MM.1S (cell line): ENCODE results near the gene DSE.

Source experiments
- DNase-seq: peaks from one replicate; pipeline ENCODE4 v3.0.0-alpha.2; 2015
- H2AFZ ChIP-seq: fragments of 300-600 bp; sonication (generic); 2 replicates; pipeline ENCODE4 v1.6.0; 2016; ENCODE audit warnings: antibody characterized with exemption, low read length
- H3F3A ChIP-seq: fragments of 300-600 bp; sonication (generic); 2 replicates; pipeline ENCODE4 v1.6.1; 2016; ENCODE audit warnings: mild to moderate bottlenecking, antibody characterized with exemption, low read length, moderate library complexity, mixed read lengths; ENCODE audit not compliant: insufficient read depth
- H3K27ac ChIP-seq: fragments of 300-600 bp; sonication (generic); 2 replicates; pipeline ENCODE4 v1.5.1; 2016; ENCODE audit warnings: mild to moderate bottlenecking, low read length
- H3K27me3 ChIP-seq: fragments of 300-600 bp; sonication (generic); replicated peaks from 2 replicates; pipeline ENCODE4 v1.6.0; 2016; ENCODE audit warnings: low read length; ENCODE audit not compliant: insufficient read depth
- H3K36me3 ChIP-seq: fragments of 300-600 bp; sonication (generic); replicated peaks from 2 replicates; pipeline ENCODE4 v1.6.1; 2016; ENCODE audit warnings: mild to moderate bottlenecking, low read length, mixed read lengths; ENCODE audit not compliant: insufficient read depth
- H3K4me1 ChIP-seq: fragments of 300-600 bp; sonication (generic); 2 replicates; pipeline ENCODE4 v1.6.1; 2016; ENCODE audit warnings: low read length, mixed read lengths
- H3K4me2 ChIP-seq: fragments of 300-600 bp; sonication (generic); 2 replicates; pipeline ENCODE4 v1.6.0; 2016; ENCODE audit warnings: low read depth, low read length
- H3K4me3 ChIP-seq: fragments of 300-600 bp; sonication (generic); 2 replicates; pipeline ENCODE4 v1.5.1; 2016; ENCODE audit warnings: low read length, mixed read lengths
- H3K79me2 ChIP-seq: fragments of 300-600 bp; sonication (generic); 2 replicates; pipeline ENCODE4 v1.6.1; 2016; ENCODE audit warnings: mixed run types, low read length, mixed read lengths
- H3K9ac ChIP-seq: fragments of 300-600 bp; sonication (generic); 2 replicates; pipeline ENCODE4 v1.6.1; 2016; ENCODE audit warnings: low read length, mixed read lengths
- H3K9me2 ChIP-seq: fragments of 300-600 bp; sonication (generic); replicated peaks from 2 replicates; pipeline ENCODE4 v1.6.1; 2016; ENCODE audit warnings: mild to moderate bottlenecking, low read length, mixed read lengths; ENCODE audit not compliant: insufficient read depth
- H3K9me3 ChIP-seq: fragments of 300-600 bp; sonication (generic); replicated peaks from 2 replicates; pipeline ENCODE4 v1.6.1; 2016; ENCODE audit warnings: mild to moderate bottlenecking, low read length, mixed read lengths; ENCODE audit not compliant: insufficient read depth
- H4K20me1 ChIP-seq: fragments of 300-600 bp; sonication (generic); 2 replicates; pipeline ENCODE4 v1.6.1; 2016; ENCODE audit warnings: mild to moderate bottlenecking, low read length, moderate library complexity, mixed read lengths; ENCODE audit not compliant: insufficient read depth
- EZH2 ChIP-seq: fragments of 300-600 bp; sonication (generic); optimal IDR thresholded peaks from 2 replicates; pipeline ENCODE3; 2017; ENCODE audit warnings: low read depth, mild to moderate bottlenecking, antibody characterized with exemption, low read length, mixed read lengths
- EZH2phosphoT487 ChIP-seq: fragments of 300-600 bp; sonication (generic); IDR thresholded peaks from 2 replicates; pipeline ENCODE4 v1.6.1; 2018; ENCODE audit warnings: antibody characterized with exemption, low read length
- TF ChIP-seq, protein P1 (sequence below): fragments of 300-600 bp; sonication (generic); IDR thresholded peaks from 2 replicates; pipeline ENCODE4 v1.5.1; 2016; ENCODE audit warnings: antibody characterized with exemption, low read length, mixed read lengths

Gene DSE

DNA sequence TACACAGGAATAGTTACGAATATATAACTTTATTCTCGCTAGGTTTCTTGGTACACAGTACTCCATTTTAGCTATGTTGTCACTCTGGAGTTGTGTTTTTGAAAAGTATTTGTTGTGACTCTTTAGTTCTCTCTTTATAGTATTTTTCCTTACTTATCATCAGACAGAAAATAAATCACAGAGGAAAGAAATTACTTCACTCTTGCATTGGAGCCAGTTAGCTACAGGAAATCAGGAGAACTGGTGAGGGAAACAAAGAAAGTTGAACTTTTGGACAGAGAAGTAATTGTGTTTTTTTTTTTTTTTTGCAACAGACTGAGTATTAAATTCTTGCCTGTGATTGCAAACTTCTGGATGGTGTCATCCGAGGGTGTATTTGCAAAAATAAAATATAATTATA lies 33.9 kb downstream of the DSE start:
- H2AFZ ChIP-seq: no peak overlapping the region
- H3K9me2 ChIP-seq: no peaks in the 10 kb centered on the region
- H3K4me3 ChIP-seq: no peak overlapping the region
- peaks cover 22% of the 10 kb centered on the region for H3K4me1 ChIP-seq
- no peak overlapping the region for H3K9ac ChIP-seq
- peaks cover 19% of the 10 kb centered on the region for H3F3A ChIP-seq
- no peak for DNase-seq
- peak overlapping the region; percentile 65 for H3K4me2 ChIP-seq
- no peaks in the 10 kb centered on the region for H3K27me3 ChIP-seq
- peak overlapping the region; percentile 70; the same call in 1 of the 2 replicates for H3K27ac ChIP-seq
- H3K79me2 ChIP-seq: no peaks in the 10 kb centered on the region
- TF ChIP-seq, protein P1, sequence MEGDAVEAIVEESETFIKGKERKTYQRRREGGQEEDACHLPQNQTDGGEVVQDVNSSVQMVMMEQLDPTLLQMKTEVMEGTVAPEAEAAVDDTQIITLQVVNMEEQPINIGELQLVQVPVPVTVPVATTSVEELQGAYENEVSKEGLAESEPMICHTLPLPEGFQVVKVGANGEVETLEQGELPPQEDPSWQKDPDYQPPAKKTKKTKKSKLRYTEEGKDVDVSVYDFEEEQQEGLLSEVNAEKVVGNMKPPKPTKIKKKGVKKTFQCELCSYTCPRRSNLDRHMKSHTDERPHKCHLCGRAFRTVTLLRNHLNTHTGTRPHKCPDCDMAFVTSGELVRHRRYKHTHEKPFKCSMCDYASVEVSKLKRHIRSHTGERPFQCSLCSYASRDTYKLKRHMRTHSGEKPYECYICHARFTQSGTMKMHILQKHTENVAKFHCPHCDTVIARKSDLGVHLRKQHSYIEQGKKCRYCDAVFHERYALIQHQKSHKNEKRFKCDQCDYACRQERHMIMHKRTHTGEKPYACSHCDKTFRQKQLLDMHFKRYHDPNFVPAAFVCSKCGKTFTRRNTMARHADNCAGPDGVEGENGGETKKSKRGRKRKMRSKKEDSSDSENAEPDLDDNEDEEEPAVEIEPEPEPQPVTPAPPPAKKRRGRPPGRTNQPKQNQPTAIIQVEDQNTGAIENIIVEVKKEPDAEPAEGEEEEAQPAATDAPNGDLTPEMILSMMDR: no peak
- TF ChIP-seq EZH2phosphoT487: no peak
- no peak for TF ChIP-seq EZH2
- no peaks in the 10 kb centered on the region for H4K20me1 ChIP-seq
- H3K36me3 ChIP-seq: no peaks in the 10 kb centered on the region
- H3K9me3 ChIP-seq: no peaks in the 10 kb centered on the region

DNA sequence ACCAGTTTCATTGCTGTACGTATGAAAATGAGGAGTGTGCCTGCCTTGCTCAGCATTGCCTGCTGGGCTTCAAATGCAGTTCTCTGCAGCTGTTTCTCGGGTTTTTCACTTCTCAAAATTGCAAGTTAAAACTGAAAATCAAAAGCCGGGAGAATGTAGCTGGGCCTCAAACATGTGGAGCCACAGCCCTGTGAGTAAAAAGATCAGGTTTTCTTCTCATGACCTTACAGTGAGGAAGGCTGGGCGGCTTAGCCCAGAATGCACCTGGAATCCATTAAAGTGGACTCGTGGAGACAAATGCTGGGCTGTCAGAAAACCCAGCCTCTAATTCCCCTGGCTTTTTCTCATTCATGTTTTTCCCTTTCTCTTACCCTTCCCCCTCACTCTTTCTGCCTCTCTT lies 34.4 kb downstream of the DSE start:
- peak overlapping the region; percentile 71 for H2AFZ ChIP-seq
- peak overlapping the region; percentile 84 for H3K4me2 ChIP-seq
- peak; percentile 87 for DNase-seq
- H3K36me3 ChIP-seq: no peaks in the 10 kb centered on the region
- H3K27ac ChIP-seq: peak overlapping the region; percentile 70; the same call in 1 of the 2 replicates
- peaks cover 26% of the 10 kb centered on the region for H3K4me1 ChIP-seq
- peak overlapping the region; percentile 39; the same call in 1 of the 2 replicates for H3K4me3 ChIP-seq
- H4K20me1 ChIP-seq: no peaks in the 10 kb centered on the region
- H3K9me2 ChIP-seq: no peaks in the 10 kb centered on the region
- no peaks in the 10 kb centered on the region for H3K9me3 ChIP-seq
- H3K27me3 ChIP-seq: no peaks in the 10 kb centered on the region
- H3F3A ChIP-seq: peaks cover 21% of the 10 kb centered on the region
- H3K79me2 ChIP-seq: no peaks in the 10 kb centered on the region
- peak overlapping the region; percentile 28; the same call in 1 of the 2 replicates for H3K9ac ChIP-seq
- TF ChIP-seq EZH2phosphoT487: no peak
- TF ChIP-seq EZH2: no peak
- TF ChIP-seq, protein P1: no peak

DNA sequence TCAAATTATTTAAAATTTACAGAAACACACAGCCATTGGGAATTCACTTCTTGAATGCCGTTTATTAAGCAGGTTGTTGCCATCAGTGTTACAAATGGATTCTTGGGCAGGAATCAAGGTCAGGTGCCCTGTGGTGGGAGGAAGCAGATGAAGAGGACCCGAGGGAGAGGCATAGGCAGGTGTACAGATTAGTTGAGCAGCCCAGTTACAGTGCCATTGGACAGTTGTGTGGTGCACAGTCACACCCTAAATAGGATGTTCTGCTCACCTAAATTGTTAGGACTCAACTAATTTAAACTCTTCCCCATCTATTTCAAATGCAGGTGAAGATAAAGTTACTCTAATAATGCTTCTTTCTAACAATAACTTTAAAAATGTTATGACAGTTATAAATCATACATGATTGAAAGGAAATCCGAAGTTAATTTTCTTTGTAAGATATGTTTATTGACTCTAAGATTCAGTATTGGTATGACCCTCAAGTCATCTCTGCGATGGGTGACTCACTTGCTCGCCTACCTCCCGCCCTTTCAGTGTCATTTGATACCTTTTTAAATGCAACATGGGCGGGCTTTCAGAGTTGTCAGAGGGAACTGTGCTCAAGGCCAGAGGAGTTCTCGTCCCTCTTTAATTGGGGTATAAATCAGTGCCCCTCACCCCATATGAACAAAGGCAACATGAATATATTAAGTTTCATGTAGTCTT lies 35.1 kb downstream of the DSE start:
- H3K9me2 ChIP-seq: no peaks in the 10 kb centered on the region
- no peaks in the 10 kb centered on the region for H3K27me3 ChIP-seq
- H3K36me3 ChIP-seq: no peaks in the 10 kb centered on the region
- no peak for TF ChIP-seq EZH2phosphoT487
- H3K4me1 ChIP-seq: peaks cover 27% of the 10 kb centered on the region
- H3K27ac ChIP-seq: peak overlapping the region; percentile 70
- no peak for DNase-seq
- H3K9me3 ChIP-seq: no peaks in the 10 kb centered on the region
- peak overlapping the region; percentile 71 for H2AFZ ChIP-seq
- no peaks in the 10 kb centered on the region for H3K79me2 ChIP-seq
- peak overlapping the region; percentile 39; the same call in 1 of the 2 replicates for H3K4me3 ChIP-seq
- peak overlapping the region; percentile 84 for H3K4me2 ChIP-seq
- H3F3A ChIP-seq: peaks cover 23% of the 10 kb centered on the region
- no peaks in the 10 kb centered on the region for H4K20me1 ChIP-seq
- H3K9ac ChIP-seq: peak overlapping the region; percentile 28; the same call in 1 of the 2 replicates

DNA sequence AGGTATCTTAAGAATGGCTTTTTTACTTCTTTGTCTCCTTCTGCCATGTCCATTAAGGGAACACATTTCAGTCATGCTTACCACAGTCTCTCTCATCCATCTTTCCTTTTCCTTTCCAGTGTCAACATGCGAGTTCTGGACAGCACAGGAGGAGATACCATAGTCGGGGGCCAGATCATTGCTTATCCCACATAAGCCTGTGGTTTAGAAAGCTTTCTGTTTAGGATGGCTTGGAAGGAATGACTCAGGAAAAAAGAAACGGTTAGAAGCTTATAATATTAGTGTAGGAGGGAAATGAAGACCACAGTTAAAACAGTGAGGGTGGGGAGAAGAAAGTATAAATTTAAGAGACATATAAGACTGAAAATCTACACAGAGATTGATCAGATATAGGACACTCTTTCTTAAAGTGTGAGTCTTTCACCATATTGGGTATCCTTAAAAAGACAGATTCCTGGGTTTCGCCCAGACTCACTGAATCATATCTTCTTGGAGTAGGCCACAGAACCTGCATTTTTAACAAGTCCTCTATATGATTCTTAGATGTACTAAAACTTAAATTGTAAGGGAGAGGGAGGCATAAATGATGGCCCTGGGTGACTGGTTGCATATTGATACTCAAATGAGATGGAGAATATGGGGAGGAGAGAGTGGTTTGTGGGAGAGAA lies 36.1 kb downstream of the DSE start:
- H3K79me2 ChIP-seq: no peaks in the 10 kb centered on the region
- no peaks in the 10 kb centered on the region for H3K9me3 ChIP-seq
- H3K4me3 ChIP-seq: no peak overlapping the region
- H3F3A ChIP-seq: peaks cover 23% of the 10 kb centered on the region
- no peak overlapping the region for H2AFZ ChIP-seq
- H3K36me3 ChIP-seq: no peaks in the 10 kb centered on the region
- DNase-seq: no peak
- H3K4me2 ChIP-seq: no peak overlapping the region
- H3K27ac ChIP-seq: no peak overlapping the region
- no peak overlapping the region for H3K9ac ChIP-seq
- TF ChIP-seq EZH2phosphoT487 (no peak), EZH2 (no peak)
- TF ChIP-seq, protein P1: no peak
- H4K20me1 ChIP-seq: no peaks in the 10 kb centered on the region
- no peaks in the 10 kb centered on the region for H3K9me2 ChIP-seq
- H3K27me3 ChIP-seq: no peaks in the 10 kb centered on the region
- peaks cover 27% of the 10 kb centered on the region for H3K4me1 ChIP-seq
